Measurements from ENCODE around the gene IMP3.
A peak's percentile ranks its signal among the peaks of the same experiment; 100 is the strongest.
"Not testable (repeated sequence)": the region's sequence is repeated elsewhere in the genome, so short reads cannot be mapped to it uniquely, and the experiment has no call there.

IMP3 gene, protein sequence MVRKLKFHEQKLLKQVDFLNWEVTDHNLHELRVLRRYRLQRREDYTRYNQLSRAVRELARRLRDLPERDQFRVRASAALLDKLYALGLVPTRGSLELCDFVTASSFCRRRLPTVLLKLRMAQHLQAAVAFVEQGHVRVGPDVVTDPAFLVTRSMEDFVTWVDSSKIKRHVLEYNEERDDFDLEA

DNA sequence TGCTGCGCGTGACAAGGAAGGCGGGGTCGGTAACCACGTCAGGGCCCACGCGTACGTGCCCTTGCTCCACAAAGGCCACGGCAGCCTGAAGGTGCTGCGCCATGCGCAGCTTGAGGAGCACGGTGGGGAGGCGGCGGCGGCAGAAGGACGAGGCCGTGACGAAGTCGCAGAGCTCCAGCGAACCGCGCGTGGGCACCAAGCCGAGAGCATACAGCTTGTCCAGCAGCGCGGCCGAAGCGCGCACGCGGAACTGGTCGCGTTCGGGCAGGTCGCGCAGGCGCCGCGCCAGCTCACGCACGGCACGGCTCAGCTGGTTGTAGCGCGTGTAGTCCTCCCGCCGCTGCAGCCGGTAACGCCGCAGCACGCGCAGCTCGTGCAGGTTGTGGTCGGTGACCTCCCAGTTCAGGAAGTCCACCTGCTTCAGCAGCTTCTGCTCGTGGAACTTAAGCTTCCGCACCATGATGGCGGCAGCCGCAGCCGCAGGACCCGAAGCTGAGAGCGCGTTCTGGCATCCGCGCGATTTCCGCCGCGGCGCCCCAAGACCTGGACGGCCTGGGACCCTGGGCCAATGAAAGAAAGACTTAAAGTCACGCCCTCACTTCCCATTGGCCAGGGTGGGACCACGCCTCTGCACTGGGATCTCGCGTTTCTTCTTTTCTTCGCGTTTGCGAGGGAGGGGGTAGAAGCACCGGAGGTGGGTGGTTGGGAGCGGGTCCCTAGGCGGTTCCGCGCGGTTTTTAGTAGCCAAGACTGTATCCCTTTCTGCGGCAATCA is at the start of gene IMP3:
Gene IMP3, minus strand, starts transcription at position 516 of the 774 bp plus-strand sequence. Its CDS starts 56 bp downstream, at position 460.
- DNase-seq (ENCODE audit: low read depth): peak; percentile 82

DNA sequence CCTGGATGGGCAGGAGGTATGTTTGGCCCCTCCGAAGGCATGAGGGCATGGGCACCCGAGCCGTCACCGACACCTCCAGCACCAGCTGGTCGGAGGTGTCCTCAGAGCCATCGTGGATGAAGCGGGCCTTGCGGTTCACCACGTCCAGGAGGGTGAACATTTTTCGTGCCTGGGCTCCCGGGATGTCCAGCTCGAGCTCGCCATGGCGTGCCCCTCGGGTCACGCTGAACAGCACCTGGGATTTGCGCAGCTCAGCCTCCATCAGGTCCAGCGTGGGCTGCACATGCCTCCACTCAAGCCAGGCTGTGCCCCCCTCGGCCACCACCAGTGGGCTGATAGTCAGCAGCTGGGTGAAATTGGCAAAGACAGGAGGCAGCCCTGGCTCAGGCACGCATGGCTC is 49.4 kb upstream of the IMP3 start:
- DNase-seq (ENCODE audit: low read depth): not testable (repeated sequence)

DNA sequence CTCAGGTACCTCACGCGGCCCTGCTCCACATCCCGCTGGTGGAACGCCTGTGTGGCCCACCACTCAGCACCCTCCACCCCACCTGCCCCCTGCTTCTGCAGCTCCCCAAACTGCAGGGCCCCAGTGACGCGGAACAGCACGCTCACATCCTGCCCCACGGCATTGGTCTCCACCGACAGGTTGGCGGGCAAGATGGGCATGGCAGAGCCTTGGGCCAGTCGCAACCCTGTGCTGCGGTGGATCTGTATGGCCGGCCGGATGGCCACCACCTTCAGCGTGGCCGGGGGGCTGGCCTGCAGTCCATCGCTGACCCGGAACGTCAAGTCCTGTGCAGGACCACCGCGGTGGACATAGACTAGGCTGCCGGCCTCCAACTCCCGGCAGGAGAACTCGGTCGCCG is 48.8 kb upstream of the IMP3 start:
- no peak for DNase-seq (ENCODE audit: low read depth)

DNA sequence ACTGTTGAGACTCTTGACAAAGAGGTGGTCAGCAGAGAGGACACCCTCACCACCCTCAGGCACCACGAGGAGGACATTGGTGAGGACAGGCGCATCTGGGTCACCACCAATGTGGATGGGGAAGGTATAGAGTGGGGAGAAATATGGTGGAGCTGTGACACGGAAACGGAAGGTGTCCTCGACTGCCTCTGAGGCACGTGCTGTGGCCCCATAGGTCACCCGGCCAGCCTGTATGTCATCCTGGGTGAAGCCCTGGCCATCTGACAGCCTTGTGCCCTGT is 48.2 kb upstream of the IMP3 start:
- DNase-seq (ENCODE audit: low read depth): no peak

DNA sequence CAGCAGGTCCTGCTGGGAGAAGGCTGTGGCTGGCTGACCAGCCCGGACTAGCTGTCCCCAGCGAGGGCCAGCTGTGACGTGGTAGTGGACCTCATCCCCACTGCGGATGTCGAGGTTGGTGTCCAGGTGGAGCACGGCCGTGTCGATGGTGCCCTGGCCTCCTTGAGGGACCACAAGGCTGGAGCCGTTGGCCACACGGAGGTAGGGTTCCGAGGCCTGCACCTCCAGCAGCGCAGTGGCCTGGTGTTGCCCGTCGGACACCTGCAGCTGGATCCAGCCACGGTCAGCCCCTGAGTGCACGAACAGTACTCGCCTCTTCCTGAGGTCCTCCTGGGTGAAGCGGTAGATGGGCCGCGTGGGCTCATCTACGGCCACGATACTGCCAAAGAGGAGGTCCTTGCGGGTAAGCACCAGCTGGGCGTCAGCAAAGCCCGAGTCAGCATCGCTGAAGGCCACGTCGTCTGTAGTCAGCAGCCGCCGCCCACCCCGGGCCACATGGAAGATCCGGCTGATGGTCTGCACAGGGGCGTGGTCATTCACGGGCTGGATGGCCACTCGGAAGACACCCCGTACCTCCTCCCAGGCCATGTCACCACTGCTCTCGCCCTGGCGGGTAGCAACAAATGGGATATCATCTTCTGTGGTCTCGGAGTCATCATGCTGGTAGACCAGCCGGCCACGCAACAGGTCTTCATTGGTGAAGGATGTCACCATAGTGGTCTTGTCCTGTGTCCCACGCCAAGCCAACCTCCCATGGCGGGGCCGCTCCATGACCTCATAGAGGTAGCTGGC is 47.7 kb upstream of the IMP3 start:
- no peak for DNase-seq (ENCODE audit: low read depth)

DNA sequence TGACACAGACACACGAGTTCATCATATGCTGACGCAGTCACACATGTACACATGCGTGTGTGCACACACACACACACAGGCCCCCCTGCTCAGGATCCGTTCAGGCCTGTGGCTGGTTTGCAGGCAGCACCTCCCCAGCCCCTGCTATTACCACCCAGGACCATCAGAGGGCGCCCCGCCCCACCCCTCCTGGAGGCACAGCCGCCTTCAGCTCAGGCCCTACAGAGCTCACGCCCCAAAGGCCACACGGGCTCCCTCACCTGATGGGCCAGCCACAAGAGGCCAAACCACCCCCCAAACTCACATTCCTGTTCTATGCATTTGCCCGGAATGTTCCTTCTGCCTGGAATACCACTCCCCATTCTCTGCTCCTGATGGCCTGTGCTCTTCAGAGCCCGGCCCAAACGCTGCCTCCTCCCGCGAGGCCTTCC is 46.2 kb upstream of the IMP3 start:
- peak; percentile 63 for DNase-seq (ENCODE audit: low read depth)

DNA sequence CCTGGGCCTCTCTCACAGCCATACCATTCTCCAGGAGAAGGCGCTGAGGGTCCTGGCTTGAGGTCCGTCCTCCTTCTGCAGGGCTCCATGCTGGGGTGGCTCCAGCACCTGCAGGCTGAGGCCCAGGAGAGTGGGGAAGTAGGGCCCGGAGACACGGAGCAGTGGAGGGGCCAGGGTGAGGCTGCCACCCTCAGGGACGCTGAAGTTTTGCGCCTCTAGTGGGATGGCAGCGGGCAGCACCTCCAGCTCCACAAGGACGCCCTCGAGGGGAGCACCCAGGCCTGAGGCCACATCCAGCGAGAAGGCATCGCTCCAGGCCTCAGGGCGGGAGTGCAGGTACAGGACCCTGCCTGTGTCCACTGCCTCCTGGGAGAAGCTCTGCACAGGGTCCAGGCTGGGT is 45.2 kb upstream of the IMP3 start:
- DNase-seq (ENCODE audit: low read depth): no peak

DNA sequence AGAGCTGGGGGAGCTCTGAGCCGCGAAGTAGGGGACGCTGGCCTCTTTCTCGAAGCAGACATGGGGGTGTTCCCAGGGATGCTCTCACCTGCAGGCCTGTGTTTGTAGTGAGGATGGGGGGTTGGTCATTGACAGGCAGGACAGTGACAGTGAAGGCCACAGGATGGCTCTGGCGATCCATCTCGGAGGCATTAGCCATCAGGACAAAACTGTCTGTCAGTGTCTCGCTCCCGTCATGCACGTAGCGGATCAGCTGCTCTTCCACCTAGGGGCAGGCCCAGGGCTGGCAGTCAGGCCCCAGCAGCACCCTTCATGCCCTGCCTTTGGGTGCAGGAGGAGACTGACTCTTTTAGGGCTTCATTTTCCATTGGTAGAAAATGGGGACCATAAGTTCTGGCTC is 44.6 kb upstream of the IMP3 start:
- no peak for DNase-seq (ENCODE audit: low read depth)

DNA sequence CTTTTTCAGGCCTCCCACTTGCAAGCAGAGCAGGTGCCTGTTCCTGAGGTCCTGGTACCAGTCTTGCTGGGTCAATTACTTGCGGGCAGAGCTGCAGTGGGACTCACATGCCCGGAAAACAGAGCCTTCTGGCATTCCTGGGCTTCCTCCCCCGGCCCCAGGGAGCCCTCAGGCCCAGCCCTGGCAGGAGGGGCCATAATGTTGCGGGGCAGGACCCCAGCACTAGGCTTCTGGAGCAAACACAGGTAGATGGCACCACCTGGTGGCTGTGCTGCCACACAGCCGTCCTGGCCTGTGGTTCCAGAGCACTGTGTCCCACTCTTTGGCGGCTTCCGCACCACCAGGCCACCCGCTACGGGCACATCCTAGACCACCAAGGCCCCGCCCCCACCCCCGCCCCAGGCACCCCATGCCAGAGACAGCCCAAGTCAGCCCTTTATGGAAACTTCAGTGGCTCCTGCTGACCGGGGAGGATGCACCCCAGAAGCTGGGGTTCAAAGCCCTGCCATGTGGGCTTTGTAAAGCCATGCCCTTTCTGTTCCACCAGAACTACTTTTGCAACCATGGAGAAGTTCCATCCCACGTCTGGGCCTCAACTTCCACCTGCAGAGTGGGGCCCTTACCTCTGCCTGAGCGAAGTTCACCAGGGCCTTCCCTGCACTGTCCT is 43.8 kb upstream of the IMP3 start:
- peak; percentile 41 for DNase-seq (ENCODE audit: low read depth)

DNA sequence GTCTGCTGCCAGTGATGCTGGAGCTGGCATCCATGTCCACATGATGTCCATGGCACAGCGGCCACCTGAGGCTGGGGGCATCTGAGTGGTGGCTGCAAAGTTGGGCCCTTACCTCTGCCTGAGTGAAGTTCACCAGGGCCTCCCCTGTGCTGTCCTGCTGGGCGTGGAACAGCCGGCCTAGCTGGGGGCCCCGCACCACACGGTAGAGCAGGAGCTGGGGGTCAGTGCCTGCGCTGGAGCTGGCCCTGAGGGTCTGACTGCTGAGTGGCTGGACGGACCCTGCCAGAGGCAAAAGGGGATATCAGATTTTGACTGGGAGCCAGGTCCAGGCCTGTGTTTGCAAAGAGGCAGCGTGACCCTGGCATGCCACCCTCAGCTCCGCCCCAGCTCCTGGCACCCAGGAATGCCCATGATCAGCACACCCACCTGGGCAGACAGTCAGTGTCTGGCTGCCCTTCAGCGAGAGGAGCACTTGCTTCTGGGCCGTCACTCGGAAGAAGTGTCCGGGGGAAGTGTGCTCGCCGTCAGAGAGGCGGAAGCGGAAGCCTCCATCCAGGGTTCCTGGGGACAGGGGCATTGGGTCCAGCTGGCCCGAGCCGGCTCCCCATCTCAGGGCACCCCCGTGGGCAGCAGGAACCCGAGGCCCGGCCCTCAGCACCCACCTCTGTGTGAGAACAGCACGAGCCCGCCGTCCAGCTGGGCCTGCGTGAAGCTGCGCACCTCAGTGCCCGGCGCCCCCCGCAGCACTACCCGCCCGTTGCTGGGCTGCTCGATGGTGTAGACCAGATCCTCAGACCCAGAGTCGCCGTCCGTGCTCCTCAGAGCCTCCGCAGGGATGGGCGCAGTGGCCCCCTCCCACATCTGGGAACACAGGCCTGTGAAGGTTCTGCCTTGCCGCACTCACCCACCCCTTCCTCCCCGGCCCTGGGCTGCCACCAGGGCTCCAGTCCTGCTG is 42.4 kb upstream of the IMP3 start:
- no peak for DNase-seq (ENCODE audit: low read depth)

DNA sequence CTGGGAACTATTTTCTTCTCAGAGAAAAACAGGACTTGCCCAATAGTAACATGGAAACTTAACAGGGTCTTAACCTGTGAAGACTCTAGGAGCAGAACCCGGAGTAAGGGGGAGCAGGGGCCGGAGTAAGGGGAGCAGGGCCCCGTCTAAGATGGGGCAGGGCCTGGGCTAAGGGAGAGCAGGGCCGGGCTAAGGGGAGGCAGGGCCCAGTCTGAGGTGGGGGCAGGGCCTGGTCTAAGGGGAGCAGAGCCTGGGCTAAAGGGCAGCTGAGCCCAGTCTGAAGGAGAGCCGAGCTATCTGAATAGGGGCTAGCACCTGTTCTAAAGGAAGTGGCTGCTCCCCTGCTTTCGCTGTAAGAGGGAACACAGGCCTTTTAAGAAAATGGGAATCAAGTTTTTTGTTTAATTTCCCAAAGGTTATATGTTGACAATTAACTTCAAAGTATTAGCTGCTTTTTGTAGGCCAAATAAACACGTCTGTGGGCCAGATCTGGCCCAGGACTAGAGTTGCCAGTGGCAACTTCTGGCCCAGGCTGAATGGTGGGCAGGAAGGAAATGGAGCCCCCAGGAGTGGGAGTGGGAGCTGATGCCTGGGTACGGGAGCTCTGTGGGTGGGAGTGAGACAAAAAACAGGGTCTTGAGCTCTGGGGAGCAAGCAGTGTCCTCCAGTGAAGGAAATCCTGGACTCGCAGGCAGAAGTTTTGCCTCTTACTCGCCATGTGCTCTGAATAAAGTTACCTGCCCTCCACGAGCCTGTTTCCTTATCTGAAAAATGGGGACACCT is 40.2 kb upstream of the IMP3 start:
- DNase-seq (ENCODE audit: low read depth): no peak

DNA sequence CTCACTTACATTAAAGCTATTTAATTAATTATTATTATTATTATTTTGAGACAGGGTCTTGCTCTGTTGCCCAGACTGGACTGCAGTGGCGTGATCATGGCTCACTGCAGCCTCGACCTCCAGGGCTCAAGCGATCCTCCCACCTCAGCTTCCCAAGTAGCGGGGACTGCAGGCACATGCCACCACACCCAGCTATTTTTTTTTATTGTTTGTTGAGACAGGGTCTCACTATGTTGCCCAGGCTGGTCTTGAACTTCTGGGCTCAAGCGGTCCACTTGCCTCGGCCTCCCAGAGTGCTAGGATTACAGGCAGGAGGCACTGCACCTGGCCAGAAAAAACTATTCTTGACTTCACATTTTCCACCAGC is 38.3 kb upstream of the IMP3 start:
- DNase-seq (ENCODE audit: low read depth): not testable (repeated sequence)

DNA sequence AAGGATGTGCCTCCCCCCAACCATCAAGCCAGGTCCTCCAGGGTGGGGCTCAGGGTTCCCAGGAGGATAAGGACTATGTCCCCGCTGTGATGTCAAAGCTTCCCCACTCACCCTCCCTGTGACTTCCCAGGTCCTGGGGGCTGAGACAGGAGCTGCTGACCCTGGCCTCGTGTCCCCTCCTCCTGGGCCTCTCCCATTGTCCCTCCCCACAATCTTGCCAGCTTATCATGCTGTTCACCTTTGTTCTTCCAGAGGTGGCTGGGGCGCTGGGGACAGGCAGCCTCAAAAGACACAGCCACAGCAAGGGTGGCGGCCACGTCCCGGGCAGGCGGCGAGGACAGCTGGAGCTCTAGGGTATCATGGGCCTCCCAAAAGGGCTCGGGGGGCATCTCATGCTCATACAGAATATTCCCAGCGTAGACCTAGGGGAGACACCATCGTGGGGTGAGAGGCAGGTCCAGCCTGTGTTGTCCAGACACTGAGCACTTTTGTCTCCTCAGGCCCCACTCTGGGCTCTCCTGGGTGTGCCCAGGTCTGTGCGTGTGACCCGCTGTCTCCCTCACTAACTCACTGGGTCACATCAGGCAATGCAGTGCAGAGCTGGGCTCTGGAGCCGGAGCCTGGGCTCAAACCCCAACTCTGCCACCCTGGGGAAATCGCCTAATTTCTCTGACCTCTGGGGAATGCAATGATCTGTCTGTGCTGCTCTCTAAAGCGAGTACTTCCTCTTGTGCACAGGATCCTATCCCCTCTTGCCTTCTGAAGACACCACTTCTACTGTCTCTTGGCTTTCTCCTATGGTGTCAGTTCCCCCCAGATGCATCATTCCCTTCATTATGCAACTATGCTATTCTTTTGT is 37.7 kb upstream of the IMP3 start:
- DNase-seq (ENCODE audit: low read depth): no peak

DNA sequence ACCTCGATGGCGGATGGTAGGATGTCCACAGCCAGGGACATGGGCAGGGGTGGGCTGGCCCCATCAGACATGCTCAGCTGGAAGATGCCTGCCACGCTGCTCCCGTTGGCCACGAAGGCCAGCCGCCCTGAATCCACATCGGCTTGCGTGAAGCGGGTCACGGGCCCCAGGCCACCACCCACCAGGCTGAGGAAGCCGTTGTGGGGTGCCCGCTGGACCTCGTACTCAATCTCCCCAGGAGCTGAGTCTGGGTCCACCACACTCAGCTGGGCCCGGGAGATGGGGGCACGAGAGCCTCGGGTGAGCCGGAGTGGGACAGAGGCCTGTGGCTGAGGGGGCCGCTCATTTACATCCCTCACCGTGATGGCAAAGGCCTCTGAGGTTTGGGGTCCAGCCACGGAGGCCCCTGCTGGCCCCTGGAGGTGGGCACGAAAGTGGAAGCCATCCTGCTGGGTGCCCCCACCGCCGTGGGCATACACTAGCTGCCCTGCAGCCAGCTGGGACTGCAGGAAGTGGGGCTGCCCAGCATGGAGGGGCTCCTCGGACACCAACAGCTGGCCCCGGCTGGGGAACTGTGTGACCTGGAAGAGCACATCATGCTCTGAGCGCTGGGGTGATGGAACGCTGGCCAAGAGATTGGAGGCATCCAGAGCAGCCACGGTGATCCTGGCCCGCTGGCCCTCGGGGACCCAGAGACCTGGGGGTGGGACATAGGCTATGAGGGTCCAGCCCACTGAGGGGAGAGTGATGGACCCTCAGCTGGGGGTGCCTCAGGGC is 36.9 kb upstream of the IMP3 start:
- no peak for DNase-seq (ENCODE audit: low read depth)

DNA sequence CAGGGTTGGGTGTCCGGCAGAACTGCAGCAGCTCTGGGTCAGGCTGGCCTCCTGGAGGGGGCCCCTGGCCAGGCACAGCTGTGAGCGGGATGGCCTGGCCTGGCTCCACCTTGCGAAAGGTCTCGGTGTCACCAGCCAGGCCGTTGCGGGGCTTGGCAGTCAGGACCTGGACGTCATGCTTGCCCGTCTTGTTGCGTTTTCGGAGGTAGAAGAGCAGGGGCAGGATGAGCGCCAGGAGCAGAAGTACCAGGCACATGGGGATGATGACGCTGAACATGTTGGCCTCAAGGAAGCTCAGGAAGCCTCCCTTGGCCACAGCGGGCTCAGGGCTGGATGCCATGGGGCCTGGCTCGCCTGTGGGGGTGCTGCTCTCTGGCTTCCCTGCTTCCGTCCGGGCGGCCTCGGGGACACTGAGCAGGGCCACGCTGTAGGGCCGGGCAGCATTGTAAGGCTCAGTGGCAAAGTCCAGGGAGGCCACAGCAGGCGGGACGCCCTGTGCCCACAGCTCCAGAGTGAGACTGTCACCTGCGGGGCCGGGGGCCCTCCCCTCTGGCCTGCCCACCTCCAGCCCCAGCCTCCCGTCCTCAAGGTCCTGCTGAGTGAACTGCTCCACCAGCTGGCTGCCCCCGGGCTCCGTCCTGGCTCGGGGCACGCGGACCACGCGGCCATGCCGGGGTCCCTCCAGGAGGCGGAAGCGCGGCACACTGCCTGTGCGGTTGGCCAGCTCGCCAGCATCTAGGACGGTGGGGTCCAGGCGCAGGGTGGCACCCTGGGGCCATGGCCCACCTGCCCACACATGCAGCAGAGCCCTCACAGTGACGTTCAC is 35.8 kb upstream of the IMP3 start:
- no peak for DNase-seq (ENCODE audit: low read depth)

DNA sequence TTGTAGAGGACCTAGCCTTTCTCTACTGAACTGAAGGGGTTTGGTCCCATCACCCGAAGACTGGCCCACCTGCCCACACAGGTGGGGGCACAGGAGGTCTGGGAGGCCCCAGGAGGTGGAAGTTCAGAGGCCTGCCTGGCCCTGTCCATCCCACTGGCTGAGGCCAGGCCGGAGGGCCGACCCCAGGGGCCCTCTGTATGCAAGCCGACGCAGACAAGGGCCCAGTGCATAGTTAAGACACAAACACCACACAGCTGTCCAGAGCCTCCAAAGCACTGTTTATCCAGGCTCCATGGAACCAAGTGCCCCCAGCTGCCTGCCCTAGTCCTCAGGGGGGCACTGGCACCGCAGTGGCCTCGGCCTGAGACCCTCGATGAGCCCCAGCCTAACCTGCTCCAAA is 34.3 kb upstream of the IMP3 start:
- no peak for DNase-seq (ENCODE audit: low read depth)

DNA sequence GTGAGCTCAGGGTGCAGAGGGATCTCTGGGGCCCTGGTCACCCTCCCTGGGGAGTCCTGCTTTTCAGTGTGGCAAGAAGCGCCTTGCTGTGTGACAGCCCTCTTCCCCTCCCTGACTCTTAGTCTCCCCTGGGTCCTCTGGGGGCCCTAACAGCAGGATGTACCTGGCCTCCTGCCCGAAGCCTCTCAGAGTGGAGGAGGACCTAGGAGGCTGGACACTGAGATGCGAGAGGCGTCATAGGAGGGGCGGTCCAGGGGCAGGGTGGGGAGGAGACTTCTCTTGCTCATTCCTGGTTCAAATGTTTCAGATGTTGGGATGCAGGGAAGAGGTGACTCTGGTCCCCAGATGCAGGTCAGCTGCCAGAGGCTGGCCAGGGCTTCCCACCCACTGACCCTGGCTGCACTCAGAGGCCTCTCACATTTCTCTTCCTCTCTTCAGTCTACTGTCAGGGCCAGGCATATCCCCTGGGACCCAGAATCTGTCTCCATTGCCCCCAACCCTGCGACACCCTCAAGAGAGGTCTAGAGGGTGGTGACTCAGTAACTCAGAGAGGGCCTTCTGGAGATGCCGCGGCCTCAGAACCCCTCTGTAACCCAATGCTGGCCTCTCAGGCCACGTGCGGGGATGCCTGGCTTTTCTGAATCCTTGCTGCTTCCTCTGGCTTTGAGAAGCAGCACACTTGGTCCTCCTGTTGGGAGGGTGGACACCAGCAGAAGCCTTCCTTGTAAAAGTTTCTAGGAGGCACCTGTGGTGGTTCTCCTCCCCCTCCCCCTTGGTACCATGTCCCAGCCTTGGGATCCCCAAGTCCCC is 33.6 kb upstream of the IMP3 start:
- DNase-seq (ENCODE audit: low read depth): no peak
